ENCODE data around the gene STARD3.

Gene STARD3

DNA sequence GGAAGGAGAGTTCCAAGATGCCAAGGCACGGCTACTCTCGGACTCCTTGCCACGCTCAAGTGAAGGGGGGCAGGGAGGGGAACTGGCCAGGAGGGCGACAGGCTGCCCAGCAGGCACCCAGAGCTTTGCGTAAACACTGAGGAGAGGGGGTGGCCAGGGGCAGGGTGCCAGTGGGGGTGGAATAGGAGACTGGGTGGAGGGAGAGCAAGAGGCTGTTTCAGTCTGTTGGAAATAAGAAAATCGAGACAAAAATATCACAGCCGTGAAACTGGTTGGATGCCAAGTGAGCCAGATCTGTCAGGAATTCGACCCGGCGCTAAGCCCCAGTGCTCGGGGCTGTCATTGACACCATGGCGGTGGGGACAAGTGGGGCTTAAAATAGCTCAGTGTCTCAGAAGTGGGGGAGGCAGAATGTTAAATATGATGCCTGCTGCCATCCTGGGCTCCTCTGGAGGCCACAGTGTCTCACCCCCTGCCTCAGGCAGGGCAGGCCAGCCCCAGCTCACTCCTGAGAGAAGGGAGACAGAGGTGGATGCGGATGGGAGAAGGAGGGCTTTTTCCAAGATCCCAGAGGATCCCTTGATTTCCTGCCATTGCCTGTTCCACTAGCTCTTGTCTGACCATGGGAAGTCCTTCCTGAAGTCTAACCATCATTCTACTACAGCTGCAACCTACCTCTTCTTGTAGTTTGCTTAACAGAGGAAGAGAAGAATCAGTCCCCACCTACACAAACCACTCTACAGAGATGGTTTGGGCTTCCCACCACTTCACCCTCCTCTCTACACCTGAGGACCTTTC lies 40.8 kb downstream of the STARD3 start:
- TF ChIP-seq GATA2 (IDR thresholded peaks at IDR 0.05; ENCODE audit: low read depth, low read length) (no peak), GATA3 (IDR thresholded peaks at IDR 0.05; ENCODE audit: low read depth, low read length) (no peak)

- TF ChIP-seq GATA2 (IDR thresholded peaks at IDR 0.05; ENCODE audit: low read depth, low read length), result no peak
- TF ChIP-seq GATA3 (IDR thresholded peaks at IDR 0.05; ENCODE audit: low read depth, low read length), result no peak
Measured at GRCh38 chr17:39678340-39679116, 41.6 kb downstream of the STARD3 start.

DNA sequence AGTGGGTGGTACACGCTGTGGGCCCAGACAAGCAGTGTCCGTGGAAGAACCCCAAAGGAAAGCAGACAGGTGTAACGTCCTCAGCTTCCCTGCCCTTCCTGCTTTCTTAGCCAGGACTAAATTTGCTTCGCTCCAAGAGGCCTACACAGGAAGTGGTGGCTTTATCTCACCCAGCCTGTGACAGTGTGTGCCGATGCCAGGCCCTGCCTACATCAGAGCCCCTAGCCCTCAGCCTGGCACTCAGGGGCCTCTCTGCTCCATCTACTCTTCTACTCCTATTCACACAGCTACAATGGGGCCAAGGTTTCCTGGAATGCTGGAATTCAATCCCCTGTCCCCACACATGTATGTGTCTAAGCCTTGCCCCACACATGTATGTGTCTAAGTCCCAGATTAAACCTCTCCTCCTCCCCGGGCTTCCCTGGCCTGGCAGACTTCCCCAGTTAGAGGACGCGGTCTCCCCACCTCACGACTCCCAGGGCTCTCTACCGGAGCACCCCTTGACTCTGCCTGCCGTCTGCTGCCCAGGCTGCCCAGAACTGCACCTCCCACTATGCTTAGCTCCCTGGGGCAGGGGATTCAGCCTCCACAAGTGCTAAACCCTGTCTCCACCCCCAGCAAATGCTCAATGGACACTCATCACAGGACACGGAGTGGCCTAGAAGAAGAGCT lies 42.7 kb downstream of the STARD3 start:
- TF ChIP-seq GATA3 (IDR thresholded peaks at IDR 0.05; ENCODE audit: low read depth, low read length) (no peak), GATA2 (IDR thresholded peaks at IDR 0.05; ENCODE audit: low read depth, low read length) (no peak)

- TF ChIP-seq GATA3 (IDR thresholded peaks at IDR 0.05; ENCODE audit: low read depth, low read length) (no peak), GATA2 (IDR thresholded peaks at IDR 0.05; ENCODE audit: low read depth, low read length) (no peak)
Measured at GRCh38 chr17:39683295-39683939, 46.5 kb downstream of the STARD3 start.

GRCh38 chr17:39684369-39685192 lies 47.6 kb downstream of the STARD3 start:
- TF ChIP-seq GATA2 (IDR thresholded peaks at IDR 0.05; ENCODE audit: low read depth, low read length), result no peak
- TF ChIP-seq GATA3 (IDR thresholded peaks at IDR 0.05; ENCODE audit: low read depth, low read length), result no peak

DNA sequence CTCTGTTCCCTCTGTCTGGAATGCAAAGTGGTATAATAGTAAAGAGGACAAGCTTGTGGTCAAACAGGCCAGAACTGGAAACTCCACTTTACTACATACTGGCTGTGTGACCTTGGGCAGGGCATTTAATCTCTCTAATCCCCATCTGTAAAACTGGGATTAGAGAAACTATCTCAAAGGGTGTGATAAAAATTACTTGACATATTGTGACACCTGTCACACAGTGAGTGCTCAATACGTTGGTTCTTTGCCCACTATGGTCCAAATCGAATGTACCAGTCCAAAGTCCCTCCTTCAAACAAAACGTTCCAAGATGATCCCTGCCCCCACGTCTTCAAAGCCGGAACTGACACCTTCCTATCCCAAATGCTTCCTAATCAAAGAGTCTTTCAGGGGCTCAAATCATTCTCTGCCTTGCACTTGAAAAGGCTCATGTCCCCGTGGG lies 50.2 kb downstream of the STARD3 start:
- TF ChIP-seq GATA3 (IDR thresholded peaks at IDR 0.05; ENCODE audit: low read depth, low read length) (no peak), GATA2 (IDR thresholded peaks at IDR 0.05; ENCODE audit: low read depth, low read length) (no peak)

- TF ChIP-seq GATA2 (IDR thresholded peaks at IDR 0.05; ENCODE audit: low read depth, low read length) (no peak), GATA3 (IDR thresholded peaks at IDR 0.05; ENCODE audit: low read depth, low read length) (no peak)
Measured at GRCh38 chr17:39687546-39688474, 50.9 kb downstream of the STARD3 start, which contains the start of gene PGAP3. Gene PGAP3 (minus strand): TSS chr17:39688057. CDS start chr17:39688014, 43 bp downstream.

DNA sequence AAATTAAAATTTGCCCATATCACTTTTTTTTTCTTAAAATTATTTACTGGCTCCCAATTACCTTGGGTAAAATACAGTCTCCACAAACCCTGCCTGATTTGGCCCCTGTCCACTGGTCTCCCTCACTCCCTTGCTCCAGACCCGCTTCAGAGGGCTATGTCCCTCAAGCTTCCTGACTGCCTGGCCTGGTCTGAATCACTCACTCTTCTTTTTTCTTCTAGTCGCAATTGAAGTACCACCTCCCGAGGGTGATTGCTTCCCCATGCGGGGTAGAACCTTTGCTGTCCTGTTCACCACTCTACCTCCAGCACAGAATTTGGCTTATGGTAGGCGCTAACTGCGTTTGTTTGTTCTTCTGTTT lies 51.5 kb downstream of the STARD3 start:
- no peak for TF ChIP-seq GATA2 (IDR thresholded peaks at IDR 0.05; ENCODE audit: low read depth, low read length)
- TF ChIP-seq GATA3 (IDR thresholded peaks at IDR 0.05; ENCODE audit: low read depth, low read length), result no peak

DNA sequence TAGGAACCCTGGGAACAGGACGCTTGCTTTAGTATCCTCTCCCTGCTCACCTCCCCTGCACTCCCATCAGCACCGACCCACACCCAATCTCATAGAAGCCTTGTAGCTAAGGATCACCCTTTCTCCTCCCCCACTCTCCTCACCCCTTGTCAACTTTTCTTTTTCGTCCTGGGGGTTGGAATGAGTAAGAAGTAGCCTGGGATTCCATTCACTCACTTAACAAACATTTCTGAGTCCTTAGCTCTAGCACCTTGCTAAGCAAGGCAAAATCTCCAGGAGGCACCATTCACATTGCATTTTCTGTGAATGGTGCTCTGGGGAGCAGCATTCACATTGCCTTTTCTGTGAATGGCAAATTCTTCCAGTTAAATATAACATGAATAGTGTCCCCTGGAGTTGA lies 52.0 kb downstream of the STARD3 start:
- TF ChIP-seq GATA2 (IDR thresholded peaks at IDR 0.05; ENCODE audit: low read depth, low read length) (no peak), GATA3 (IDR thresholded peaks at IDR 0.05; ENCODE audit: low read depth, low read length) (no peak)

DNA sequence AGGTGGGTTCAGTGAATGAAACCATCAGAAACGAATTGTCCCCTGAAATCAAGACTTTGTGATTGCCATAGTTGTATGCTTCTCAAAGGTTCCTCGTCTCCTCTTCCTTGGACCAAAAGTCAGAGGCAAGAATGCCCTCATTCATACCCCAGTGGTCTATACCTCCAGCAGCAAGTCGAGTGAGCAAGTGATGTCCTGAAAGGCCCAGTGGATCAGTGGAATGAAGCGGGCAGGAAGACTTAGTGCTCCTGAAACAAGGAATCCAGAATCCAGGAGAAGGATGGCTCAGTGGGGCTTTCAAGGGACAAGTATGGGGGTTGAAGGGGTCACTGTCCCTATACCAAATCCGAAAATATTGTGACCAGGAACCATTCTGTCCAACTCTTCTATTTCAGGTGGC lies 57.6 kb downstream of the STARD3 start:
- no peak for TF ChIP-seq GATA3 (IDR thresholded peaks at IDR 0.05; ENCODE audit: low read depth, low read length)
- no peak for TF ChIP-seq GATA2 (IDR thresholded peaks at IDR 0.05; ENCODE audit: low read depth, low read length)

GRCh38 chr17:39695089-39695474 lies 58.1 kb downstream of the STARD3 start:
- no peak for TF ChIP-seq GATA2 (IDR thresholded peaks at IDR 0.05; ENCODE audit: low read depth, low read length)
- no peak for TF ChIP-seq GATA3 (IDR thresholded peaks at IDR 0.05; ENCODE audit: low read depth, low read length)

DNA sequence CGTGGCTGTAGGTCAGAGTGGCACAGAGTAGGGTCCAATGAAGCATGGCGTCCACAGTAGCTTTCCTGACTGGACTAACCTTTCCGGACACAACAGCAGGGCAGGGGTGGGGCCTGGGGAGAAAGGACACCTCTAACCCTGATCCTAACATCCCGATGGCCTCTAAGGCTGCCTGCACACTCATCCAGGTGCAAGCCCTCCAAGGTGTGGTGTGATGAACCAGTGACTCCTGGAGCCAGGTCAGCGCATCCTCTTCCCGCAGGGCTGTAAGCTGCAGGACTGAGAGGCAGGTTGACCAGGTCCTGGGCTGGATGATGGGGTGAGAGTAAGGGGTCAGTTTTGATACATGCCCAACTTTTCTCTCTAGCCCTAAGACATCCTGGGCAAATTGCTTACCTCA lies 59.8 kb downstream of the STARD3 start:
- TF ChIP-seq GATA2 (IDR thresholded peaks at IDR 0.05; ENCODE audit: low read depth, low read length) (no peak), GATA3 (IDR thresholded peaks at IDR 0.05; ENCODE audit: low read depth, low read length) (no peak)

Data from SH-SY5Y (cell line).